GM21360 (cell line): Measurements from ENCODE around the gene TNIP1.

Experiments
- ATAC-seq: cut with Tn5 transposase; IDR thresholded peaks from one replicate; pipeline ENCODE4 v1.9.1; 2021; ENCODE audit warnings: mild to moderate bottlenecking, moderate library complexity; ENCODE audit not compliant: unreplicated experiment

Gene TNIP1

DNA sequence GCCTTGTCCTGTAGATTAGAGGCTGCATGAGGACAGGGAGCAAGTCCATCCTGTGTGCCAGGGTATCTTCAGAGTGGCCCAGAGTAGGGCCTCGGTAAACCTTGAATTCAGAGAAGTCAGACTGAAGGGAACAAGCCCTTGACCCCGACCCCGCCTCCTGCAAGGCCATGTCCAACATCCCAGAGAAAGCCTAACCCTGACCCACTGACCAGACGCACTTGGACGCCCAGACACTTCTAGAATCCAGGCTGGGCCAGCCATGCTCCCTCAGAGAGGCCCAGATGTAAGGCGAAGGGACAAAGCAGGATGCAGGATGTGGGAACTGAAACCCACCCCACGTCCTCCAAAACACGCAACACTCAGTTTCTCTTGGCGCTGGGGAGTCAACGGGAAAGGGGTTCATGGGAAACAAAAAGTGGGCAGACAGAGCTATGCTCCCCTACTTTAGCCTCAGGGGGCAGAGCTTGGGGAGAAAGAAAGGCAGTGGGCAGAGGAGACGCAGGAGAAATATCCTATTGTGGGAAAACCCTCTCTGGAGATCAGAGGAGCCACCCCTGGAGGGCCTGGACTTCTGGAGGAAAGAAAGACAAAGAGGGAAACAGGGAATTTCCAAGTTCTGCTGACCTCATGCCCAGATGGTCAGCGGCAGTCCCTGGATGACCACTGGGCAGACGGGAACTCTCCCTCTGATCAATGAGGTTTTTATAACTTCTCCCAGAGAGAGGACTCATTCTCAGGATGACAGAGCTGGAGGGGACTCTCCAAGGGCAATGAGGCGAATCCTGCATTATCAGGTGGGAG lies 13.0 kb downstream of the TNIP1 start:
- ATAC-seq = no peak

DNA sequence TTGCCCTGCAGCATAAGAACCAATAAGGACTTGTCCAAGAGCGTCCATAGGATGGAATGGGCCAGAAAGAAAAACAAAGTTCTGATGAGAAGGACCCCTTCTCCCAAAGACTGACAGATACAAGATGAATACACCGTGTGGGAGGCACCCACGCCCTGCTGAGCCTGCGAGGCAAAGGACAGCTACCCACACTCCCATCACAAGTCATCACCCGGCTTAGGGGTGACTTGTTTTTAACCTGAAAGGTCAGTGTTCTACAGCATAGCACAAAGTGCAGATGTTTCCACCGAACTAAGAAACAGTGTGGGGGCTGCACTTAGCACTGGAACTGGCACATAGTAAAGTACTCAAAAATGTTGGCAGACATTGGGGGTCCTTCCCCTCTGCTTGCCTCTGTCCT lies 13.9 kb downstream of the TNIP1 start:
- ATAC-seq = no peak

DNA sequence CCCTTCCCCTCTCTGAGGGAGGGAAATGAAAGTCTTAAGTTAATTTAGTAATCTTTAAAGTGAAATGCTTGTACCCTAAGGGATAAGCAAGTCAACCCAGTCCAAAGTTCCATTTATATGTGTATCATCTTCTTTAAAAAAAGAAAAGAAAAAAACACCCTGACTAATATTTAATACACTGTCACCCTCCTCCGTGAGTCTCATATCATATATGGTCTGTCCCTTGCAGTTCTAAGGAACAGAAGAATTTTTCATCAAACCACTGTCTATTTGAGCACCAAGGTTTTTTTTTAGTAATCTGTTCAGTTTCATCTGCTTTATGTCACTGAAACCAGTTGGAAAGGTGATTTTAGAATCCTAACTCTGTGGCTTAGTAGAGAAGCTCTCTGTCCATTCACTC lies 15.2 kb downstream of the TNIP1 start:
- no peak for ATAC-seq

DNA sequence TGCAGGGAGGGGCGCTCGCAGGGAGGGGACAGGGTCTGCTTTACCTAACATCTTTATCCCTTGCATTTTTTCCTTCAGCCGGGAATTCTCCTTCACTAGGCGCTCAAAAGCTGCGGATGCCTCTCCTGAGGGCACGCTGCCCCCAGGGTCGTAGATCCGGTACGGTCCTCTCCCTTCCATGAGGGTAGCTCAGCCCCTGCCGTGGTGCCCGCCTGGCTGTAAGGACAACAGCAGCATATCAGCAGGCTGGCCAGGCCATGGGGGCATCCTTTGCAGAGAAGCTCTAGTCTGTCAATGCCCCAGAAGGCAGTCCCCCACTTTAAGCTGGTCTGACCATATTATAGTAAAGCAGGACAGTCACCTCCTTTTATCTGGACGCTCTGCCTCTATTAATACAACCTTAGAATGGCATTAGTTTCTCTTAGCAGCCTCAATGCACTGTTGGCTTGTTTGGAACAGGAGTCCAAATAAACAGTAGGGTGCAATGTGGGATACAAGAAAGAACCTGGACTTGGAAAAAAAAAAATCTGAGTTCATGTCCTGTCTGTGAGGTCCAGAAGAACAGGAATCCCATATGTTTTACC lies 15.8 kb downstream of the TNIP1 start:
- no peak for ATAC-seq

DNA sequence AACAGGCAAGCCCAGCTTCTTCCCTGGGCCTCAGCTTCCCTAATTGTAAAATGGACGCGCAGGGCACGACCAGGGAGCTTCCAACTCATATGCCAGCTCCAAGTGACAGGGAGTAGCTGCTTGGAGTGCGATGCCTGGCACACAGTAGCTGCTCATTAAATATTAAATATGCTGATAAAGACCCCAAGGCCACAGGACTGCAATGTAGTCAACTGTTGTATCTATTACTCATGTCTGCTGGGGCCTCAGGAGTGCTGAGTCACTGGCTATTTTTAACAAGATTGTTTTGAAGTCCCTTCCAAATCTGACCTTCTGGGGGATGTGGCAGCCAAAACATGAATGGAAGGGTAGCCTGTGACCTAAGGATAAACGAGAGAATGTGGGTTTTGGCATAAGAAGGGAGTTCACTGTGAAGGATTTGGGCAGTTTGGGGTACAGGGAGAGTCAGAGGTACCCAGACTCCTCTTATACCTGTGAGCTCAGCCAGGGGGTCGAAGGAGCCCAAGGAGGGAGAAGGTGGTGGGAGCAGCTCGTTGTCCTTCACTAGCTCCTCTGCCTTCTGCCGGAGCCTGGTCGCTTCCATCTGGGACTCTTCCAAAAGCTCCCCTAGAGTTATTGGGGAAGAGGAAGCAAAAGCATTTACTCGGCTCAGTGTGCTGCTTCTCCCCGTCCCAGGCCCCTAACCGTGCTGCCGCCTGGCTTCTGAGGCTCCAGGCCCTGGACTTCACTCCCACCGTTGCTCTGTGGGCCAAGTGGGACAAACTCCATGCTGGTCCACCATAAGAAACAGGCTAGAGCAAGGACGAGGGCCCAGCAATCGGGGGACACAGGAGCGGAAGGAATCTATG lies 17.5 kb downstream of the TNIP1 start:
- ATAC-seq = no peak

DNA sequence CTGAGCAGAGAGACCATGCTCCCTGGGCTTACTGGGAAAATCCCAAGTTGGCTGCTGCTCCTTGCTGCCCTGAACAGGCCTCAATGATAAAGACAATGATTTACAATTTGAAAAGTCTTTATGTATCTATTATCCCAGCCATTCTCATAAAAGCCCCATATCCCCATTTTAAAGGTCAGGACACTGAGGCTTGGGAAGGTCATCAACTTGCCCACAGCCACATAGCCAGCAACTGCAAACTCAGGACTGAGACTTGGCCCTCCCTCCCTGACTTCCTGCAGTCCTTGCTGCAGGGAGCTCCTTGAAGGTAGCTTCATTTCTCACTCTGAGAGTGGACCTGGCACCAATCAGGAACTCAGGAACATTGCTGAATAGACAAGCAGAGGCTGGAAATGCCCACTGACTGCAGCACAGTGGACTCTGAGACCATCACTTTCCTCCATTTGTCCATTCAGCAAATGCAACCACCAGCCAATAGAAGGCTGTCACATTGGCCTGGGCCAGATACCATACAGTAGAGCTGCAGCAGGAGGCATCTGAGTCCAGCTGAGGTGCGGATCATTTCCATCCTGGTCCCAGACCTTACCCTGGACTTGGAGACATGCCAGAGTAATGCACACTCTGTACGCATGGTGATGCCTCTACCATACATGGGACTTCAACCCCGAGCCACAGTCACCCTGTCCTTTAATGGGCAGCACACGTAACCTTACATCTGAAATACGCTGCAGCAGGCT lies 18.3 kb downstream of the TNIP1 start:
- no peak for ATAC-seq

DNA sequence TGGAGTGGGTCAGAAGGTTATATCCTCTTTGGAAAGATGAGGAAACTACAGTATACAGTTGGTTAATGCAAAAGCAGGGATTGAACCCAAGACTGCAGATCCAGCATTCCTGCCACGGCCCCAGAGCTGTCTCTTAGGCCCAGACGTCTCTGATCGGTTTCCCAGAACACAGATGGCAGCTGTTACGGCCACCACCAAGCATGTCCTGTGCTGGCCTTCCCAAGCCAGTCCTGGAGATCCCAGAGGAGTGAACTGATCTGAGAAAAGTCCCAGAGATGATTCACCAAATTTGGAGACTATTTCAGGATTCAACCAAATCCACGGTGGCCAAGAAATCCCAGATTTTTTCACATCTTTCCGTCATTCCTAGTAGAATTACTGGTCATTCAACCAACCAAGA lies 20.1 kb downstream of the TNIP1 start:
- no peak for ATAC-seq

DNA sequence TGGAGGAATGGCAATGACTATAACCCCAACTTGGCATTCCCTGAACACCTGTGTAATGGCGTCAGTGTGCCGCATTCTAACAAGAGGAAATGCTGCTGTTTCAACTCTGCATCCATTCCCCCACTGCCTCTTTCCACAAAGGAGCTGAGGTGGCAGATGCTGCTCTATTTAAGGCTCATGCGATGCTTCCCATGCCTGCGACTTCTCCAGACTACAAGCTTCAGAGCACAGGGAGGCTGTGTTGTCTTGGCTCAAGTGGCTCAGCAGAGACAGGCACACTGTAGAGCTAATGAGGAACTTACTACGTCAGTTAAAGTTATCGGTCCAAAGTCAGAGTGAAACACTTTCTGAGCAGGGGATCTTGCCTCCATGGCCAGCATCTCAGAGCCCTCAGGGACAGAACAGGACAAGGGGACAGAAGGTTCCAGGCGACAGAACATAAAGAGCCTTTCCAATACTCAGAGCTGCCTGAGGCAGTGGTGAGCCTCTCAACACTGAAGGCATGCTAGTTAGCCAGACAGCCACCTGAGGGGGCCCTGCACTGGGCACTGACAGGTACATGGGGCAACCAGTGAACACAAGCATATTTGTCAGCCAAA lies 21.8 kb downstream of the TNIP1 start:
- no peak for ATAC-seq

DNA sequence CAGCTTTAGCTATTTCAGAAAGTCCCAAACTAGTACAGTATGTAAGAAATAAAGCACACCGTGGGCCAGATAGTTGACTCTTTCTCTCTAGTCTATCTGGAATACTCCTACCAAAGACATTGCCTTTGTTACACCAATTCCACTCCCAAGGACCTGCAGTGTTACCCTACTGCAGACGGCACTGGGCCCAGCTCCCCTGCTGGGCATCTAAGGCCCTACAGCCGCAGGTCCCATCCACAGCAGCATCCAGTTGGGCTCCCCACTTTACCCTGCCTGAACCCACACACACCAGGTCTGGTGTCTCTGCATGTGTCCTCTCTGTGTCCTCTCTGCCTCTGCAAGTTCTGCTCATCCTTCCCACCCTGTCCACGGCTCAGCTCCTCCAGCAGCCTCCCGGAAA lies 22.5 kb downstream of the TNIP1 start:
- no peak for ATAC-seq

DNA sequence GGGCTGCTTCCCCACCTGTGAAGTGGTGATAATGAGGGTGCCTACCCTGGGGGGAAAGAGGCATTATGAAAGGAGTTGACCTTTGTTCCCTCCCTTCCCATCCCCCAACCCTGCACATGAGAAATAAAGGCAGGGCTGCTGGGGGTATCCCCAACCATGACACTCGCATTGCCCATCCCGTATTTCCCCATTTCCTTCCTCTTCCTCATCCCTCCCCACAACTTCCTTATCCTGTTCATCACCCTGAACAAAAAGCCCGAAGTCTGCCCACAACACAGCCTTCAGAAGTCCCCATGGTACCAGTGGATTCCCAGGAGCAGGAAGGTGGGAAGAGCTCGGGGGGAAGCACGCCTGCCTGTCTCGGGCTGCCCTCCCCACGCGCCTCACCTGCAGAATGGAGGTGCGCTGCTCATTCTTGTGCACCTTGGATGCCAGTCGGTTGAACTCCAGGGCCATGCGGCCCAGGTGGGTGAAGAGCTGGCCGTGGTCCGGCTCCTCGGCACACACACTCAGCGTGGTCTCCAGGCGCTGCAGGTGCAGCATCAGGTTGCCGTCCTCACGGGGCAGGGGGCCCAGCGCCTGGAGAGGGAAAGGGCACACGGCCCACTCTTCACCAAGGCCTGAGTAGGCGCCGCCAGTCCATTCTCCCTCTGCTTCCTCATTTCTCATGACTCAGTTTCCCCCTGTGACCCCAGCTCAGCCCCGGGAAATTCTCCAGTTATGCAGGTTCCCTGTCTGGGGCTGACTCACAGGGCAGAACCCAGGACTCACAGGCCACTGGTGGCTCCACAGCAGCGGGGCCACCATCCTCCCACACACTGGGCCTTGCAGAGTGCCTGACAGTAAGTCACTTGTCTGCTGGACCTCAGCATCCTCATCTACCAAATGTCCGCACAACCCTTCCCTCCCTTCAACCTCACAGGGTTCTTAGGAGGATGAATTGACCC lies 24.2 kb downstream of the TNIP1 start:
- ATAC-seq = no peak

DNA sequence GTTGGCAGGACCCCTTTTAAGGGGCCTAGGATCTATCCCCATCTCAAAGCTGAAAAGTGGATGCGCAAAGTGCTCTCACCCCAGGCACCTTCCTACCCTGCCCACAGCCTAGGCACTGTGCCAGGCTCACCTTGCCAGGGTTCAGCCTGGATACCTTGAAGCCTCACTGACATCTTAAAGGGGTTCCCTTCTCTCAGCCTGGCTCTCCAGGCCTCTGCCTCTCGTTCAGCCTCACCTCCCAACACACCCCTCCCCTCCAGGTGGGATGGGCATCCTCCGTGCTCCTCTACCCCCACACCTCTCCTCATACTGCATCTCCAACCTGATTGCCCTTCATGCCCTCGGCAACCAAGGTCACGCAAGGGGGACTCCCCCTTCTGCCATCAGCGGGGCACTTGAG lies 25.5 kb downstream of the TNIP1 start:
- ATAC-seq = no peak

DNA sequence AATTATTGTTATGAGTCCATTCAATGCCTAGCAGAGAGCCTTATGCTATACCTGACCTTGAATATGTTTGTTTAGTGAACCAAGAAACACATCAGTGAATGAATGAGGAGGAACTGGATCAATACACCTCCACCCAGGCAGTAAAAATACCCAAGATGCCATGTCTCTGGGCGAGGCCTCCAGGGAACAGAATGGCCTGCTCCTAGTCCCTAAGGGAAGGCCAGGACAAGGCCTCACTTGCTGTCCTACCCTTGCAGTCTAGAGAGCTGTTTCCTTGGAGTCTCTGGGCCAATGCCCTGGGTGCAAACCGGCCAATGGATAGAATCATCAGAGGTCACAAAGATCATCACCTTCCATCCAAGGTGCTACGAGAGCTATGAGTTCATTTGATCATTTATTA lies 26.1 kb downstream of the TNIP1 start:
- ATAC-seq = no peak

DNA sequence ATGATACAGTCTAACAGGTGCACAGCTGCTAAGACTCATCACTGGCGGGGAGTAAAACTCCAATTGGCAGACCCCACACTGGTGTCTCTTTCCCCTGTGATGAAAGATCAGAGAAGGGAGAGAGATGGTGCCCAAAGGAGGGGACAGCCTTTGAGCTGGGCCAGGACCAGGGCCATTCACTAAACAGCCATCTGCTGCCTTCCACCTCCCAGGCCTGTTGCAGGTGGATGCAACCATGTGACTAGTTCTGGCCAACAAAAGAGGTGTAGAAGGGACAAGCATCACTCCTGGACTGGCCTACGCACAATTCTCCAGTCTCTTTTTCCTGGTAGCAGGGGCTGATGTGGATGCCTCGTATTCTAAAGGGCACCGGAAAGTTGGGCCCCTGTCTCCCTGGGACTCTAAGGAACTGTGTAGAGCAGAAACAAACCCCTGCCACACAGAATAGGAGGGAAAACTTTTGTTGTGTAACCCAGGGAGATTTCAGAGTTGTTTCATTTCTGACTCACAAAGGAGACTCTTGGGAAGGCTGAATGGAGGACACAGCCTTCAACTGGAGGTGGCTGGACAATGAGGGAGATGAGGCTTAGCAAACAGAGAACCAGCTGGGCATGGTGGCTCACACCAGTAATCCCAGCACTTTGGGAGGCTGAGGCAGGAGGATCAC lies 26.9 kb downstream of the TNIP1 start:
- ATAC-seq = no peak

DNA sequence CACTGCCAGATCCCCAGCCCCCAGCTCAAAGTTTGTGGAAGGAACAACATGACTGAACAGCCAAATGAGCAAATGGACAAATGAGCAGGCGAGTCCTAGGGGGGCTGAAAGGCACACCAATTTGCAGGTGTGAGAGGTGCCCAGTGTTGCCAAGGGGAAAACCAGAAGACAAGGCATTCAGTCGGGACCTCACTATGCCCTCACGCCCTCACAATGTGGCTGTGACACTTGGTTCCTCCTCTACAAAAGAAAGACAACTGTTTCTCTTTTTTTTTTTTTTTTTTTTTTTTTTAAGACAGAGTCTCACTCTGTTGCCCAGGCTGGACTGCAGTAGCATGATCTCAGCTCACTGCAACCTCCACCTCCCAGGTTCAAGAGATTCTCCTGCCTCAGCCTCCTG lies 28.0 kb downstream of the TNIP1 start:
- no peak for ATAC-seq

DNA sequence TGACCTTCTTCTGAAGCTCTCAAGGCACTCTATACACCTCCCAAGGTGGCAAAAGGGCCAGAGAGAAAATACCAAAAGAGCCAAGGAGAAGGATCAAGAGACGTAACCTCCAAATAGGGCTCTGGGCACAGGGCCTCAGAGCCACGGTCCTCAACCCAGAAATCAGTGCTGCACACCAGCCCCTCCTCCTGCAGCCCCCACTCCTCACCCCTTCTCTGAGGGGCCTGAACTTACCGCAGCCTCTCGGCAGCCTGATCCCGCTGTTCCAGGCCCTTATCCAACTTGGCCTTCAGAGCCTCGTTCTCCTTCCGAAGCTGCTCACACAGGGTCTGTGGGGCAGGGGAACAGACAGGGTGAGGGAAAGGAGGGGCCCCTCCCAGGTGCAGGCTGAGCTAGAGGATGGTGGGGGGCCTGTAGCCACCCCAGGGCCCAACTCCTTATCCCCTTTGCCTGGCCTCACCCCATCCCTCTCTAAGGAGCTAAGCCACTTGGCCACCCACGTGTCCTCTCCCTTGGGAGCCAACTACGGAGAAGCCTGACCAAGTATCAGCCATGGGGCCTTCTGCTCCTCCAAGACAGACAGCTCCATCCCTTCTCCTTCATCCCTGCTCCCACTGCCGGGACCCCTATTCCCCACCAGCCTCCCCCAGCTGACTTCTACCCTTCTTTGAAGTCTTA lies 28.8 kb downstream of the TNIP1 start:
- ATAC-seq = peak; percentile 13

DNA sequence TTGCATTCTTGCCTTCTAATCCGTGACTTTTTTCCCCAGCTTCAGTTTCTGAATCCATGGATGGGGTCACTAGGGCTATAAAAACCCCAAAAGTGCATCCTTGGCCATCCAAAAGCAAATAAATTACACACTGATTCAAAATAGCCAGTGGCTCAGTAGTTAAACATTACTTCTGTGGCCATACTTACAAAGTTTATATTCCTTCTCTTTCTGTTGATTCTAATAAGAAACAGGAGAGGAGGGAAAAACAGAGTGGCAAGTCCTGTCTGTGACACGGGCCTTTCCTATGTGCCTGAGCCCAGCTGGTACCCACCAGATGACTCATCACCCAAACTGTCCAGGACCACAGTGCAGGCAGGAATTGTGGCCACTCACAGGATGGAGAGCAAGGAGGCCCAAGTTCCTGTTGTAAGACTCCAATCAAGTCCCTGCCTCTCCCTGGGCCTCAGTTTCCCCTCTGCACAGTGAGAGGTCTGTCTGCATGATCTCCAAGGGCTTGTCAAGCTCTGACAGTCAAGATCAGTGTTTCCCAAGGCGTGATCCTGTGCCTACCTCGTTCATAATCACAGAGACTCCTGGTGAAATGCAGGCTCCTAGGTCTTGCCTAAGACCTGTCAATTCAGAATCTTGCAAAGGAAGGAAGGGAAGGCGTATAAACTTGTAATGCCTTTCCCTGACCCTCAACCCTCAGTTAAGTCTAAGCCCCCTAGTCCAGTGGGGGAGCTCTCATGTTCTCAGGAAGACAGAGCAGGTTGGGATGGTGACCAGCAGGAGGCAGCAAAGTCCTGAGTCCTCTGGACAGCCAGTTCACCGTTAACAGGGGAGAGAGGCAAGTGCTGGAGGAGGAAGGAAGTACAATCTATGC lies 29.5 kb downstream of the TNIP1 start:
- ATAC-seq = peak; percentile 56

DNA sequence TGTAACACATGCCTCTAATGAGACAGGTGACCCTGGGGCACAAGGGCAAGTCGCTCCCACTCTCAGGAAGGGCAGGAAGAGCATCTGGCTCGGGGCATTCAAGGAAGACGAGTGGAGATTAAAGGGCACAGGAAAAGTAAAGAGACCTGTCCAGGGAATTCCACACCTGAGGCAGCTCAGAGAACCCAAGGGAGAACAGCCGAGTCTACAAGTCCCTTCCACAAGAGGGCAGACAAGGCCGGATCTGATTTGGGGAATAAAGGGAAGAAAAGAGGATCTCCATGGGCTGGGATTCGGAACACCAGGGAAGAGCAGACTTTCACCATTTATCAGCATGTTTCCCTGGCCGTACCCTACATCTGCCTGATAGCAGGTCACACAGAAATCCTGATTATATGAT lies 32.3 kb downstream of the TNIP1 start:
- ATAC-seq = no peak
